ENCODE data around the gene CYP4A22.

DNA sequence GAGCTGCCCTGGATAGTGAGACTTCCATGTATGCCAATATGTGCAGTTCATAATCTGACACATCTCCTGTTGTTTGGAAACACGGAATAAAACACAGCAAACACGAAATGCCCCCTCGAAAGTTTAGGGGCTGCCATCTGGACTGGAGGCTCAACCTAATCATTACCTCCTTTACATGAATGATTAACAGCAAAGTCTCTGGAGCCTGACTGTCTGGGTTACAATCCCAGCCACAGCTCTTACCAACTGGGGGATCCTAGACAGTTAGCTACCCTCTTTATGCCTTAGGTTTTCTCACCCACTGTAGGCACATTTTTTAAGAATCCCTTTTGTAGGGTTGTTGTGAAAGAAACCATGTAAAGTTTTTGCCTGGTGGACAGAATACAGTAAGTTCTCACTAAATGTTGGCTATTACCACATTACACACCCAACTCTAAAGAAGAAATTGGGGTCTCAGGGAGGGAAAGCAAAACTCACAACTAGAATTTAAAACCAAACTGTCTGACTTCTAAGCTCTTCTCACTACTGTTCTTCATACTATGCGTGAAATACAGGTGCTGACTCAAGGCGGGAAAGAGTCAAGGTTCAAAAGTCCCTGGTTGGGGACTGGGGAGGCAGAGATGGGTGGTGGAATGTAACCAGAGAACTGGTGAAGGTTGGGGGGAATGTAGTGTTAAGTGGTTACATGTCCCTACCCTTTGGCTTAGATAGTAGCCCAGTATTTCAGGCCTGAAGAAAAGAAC lies 24.2 kb downstream of the CYP4A22 start:
- no peak for TF ChIP-seq POLR2A (IDR thresholded peaks at IDR 0.05)
- TF ChIP-seq, protein P1, sequence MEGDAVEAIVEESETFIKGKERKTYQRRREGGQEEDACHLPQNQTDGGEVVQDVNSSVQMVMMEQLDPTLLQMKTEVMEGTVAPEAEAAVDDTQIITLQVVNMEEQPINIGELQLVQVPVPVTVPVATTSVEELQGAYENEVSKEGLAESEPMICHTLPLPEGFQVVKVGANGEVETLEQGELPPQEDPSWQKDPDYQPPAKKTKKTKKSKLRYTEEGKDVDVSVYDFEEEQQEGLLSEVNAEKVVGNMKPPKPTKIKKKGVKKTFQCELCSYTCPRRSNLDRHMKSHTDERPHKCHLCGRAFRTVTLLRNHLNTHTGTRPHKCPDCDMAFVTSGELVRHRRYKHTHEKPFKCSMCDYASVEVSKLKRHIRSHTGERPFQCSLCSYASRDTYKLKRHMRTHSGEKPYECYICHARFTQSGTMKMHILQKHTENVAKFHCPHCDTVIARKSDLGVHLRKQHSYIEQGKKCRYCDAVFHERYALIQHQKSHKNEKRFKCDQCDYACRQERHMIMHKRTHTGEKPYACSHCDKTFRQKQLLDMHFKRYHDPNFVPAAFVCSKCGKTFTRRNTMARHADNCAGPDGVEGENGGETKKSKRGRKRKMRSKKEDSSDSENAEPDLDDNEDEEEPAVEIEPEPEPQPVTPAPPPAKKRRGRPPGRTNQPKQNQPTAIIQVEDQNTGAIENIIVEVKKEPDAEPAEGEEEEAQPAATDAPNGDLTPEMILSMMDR (IDR thresholded peaks at IDR 0.05): no peak
